Esophagus squamous epithelium (tissue), 5 donors: ENCODE results near the gene IL16. TPM values are rescaled to one million over a fixed set of nuclear protein-coding genes. Genes with fewer than 3 reads are reported as not detected.

Source experiments
- DNase-seq: peaks from one replicate; lab custom pipeline; 2025; lab: John Stamatoyannopoulos, UW
- H3K27ac ChIP-seq, 4 donors: fragments of 200-600 bp; sonication (generic); one replicate each; pipeline ENCODE4 v1.5.1; 2016 to 2019; ENCODE audit warnings: mild to moderate bottlenecking in 1 of 4
- H3K27me3 ChIP-seq, 4 donors: fragments of 200-600 bp; sonication (generic); 1 replicate in 3 of 4; 2 replicates in 1 of 4; pipeline versions ENCODE4 v1.5.1 to v1.6.0; 2017 to 2021; ENCODE audit warnings: antibody characterized with exemption in 1 of 4
- H3K36me3 ChIP-seq, 3 donors: fragments of 200-600 bp; sonication (generic); one replicate each; pipeline ENCODE4 v1.5.1; 2016 to 2019
- H3K4me1 ChIP-seq, 3 donors: fragments of 200-600 bp; sonication (generic); one replicate each; pipeline ENCODE4 v1.5.1; 2017 to 2019
- H3K4me3 ChIP-seq, 4 donors: fragments of 200-600 bp; sonication (generic); 1 replicate in 3 of 4; 2 replicates in 1 of 4; pipeline ENCODE4 v1.5.1; 2016 to 2019; ENCODE audit warnings: mild to moderate bottlenecking in 2 of 4, moderate library complexity in 1 of 4
- H3K9me3 ChIP-seq, 3 donors: fragments of 200-600 bp; sonication (generic); one replicate each; pipeline ENCODE4 v1.5.1; 2016 to 2019
- POLR2A ChIP-seq, 4 donors: fragments of 450-650 bp; IDR thresholded peaks; one replicate each; pipeline ENCODE4 v1.6.1; 2017; ENCODE audit warnings: antibody characterized with exemption in 4 of 4, mild to moderate bottlenecking in 4 of 4, moderate library complexity in 3 of 4
- WGBS, 2 donors: methylation state at CpG; one replicate each; pipeline ENCODE4 v1.1.5; 2018; 5-methylcytosine and 5-hydroxymethylcytosine counted together
- intact Hi-C: fragments of 100-400 bp; cut with DNase I; formaldehyde crosslinking; loops from one replicate; pipeline ENCODE4 v1.15.0; 2022
- total RNA-seq, 4 donors: library from RNA; depleted of rRNA; stranded (reverse); fragments of >200 nt; gene quantifications; one replicate each; pipeline ENCODE4 v1.1.0, GENCODE V29; 2016
- TF ChIP-seq, protein P1 (sequence below), 6 experiments: fragments of 450-650 bp in 4 of 6; fragments of 200-600 bp in 2 of 6; sonication (generic) in 2 of 6; IDR thresholded peaks; one replicate each; pipeline ENCODE4 v1.5.1; 2016 to 2019; ENCODE audit warnings: antibody characterized with exemption in 6 of 6, mild to moderate bottlenecking in 4 of 6, moderate library complexity in 4 of 6
- donor health status: DM: yes; HTN: yes; CAD: no.

The IL16 gene
- total RNA-seq, 4 donors from 2014 or later = 2.3 to 20.0 (median 4.6) TPM

GRCh38 chr15:81279621-81280485 lies 83.2 kb downstream of the IL16 start:
- Histone ChIP-seq H3K36me3 (no peaks in the 10 kb centered on the region), H3K27ac (peak overlapping the region in 3 of 4 donors; percentile 32 to 67 (median 55)), H3K9me3 (peaks cover 0 to 6% (median 0%) of the 10 kb centered on the region in 3 donors), H3K27me3 (no peaks in the 10 kb centered on the region), H3K4me1 (peaks cover 0 to 44% (median under 1%) of the 10 kb centered on the region in 3 donors), H3K4me3 (no peak overlapping the region)
- DNase-seq = no peak
- 73 to 81% methylated on average over 5 to 9 of the region's 12 CpGs for whole genome bisulfite sequencing, 2 donors
- intact Hi-C loops = no loop called here
- TF ChIP-seq POLR2A (IDR thresholded peaks at IDR 0.05) = no peak
- TF ChIP-seq, protein P1, sequence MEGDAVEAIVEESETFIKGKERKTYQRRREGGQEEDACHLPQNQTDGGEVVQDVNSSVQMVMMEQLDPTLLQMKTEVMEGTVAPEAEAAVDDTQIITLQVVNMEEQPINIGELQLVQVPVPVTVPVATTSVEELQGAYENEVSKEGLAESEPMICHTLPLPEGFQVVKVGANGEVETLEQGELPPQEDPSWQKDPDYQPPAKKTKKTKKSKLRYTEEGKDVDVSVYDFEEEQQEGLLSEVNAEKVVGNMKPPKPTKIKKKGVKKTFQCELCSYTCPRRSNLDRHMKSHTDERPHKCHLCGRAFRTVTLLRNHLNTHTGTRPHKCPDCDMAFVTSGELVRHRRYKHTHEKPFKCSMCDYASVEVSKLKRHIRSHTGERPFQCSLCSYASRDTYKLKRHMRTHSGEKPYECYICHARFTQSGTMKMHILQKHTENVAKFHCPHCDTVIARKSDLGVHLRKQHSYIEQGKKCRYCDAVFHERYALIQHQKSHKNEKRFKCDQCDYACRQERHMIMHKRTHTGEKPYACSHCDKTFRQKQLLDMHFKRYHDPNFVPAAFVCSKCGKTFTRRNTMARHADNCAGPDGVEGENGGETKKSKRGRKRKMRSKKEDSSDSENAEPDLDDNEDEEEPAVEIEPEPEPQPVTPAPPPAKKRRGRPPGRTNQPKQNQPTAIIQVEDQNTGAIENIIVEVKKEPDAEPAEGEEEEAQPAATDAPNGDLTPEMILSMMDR (IDR thresholded peaks at IDR 0.05) = no peak

DNA sequence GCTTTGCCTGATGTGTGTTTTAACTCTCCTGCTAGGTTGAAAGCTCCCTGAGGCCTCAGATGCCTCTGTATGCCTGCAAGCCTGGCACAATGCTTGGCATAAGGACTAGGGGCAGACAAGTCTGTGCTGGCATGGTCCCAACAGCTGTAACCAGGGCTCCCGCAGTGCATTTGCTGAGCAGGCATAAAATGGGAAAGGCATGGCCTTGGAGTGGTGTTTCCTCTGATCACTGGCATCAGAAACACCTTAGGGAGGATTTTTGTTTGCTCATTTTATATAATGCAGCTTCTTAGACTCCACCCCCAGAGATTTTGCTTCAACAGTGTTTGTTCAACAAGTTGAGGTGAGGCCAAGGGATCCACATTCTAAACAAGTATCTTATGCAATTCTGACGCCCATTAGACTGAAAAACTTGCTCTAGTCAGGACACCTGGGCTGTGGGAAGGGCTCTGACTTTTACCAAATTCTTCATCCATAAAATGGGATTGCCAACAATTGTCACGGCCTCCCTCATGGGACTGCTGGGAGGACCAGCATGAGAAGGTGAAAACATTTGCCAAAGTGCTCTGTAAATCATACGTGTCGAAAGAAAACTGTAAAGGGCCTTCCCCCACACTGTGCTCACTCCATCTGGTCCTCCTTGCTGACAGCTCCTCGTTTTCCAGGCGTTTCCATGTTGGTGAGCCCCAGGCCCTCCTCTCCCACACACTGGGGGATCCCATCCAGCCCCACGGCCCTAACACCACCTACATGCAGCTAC lies 84.2 kb downstream of the IL16 start:
- TF ChIP-seq POLR2A (IDR thresholded peaks at IDR 0.05) = no peak
- TF ChIP-seq, protein P1 (IDR thresholded peaks at IDR 0.05) = no peak
- Histone ChIP-seq H3K27me3 (no peaks in the 10 kb centered on the region), H3K9me3 (peaks cover 0 to 6% (median 0%) of the 10 kb centered on the region in 3 donors), H3K36me3 (no peaks in the 10 kb centered on the region), H3K4me1 (peaks cover 0 to 36% (median 0%) of the 10 kb centered on the region in 3 donors), H3K27ac (peak overlapping the region in 3 of 4 donors; percentile 32 to 67 (median 55)), H3K4me3 (no peak overlapping the region)
- whole genome bisulfite sequencing, 2 donors = 65 to 77% methylated on average over 8 of the region's 8 CpGs
- intact Hi-C loops = no loop called here
- DNase-seq = no peak

DNA sequence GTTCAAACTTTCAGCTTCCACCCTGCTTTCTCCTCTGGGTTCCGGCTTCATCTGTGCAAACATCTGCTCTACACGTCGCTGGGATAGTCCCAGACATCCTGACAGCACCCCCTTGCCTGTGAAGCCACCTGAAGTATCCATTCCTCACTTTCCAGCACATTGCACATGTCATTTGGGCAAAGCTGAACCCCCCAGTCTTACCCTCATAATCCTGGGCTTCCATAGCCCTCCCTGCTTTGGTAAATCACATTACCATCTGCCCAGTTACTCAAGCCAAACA lies 84.7 kb downstream of the IL16 start:
- intact Hi-C loops = no loop called here
- Histone ChIP-seq H3K36me3 (no peaks in the 10 kb centered on the region), H3K4me3 (no peak overlapping the region), H3K27me3 (no peaks in the 10 kb centered on the region), H3K27ac (peak overlapping the region in 3 of 4 donors; percentile 32 to 67 (median 55)), H3K4me1 (peaks cover 0 to 42% (median 0%) of the 10 kb centered on the region in 3 donors), H3K9me3 (peaks cover 0 to 6% (median 0%) of the 10 kb centered on the region in 3 donors)
- DNase-seq = no peak
- 92 to 100% methylated on average over 3 of the region's 3 CpGs for WGBS, 2 donors
- TF ChIP-seq POLR2A (IDR thresholded peaks at IDR 0.05) = no peak
- TF ChIP-seq, protein P1 (IDR thresholded peaks at IDR 0.05) = no peak

GRCh38 chr15:81281766-81282605 lies 85.3 kb downstream of the IL16 start:
- peak overlapping the region in 3 of 4 donors; percentile 32 to 67 (median 55) for H3K27ac ChIP-seq
- H3K4me1 ChIP-seq = peaks cover 0 to 42% (median 0%) of the 10 kb centered on the region in 3 donors
- no peak for TF ChIP-seq POLR2A (IDR thresholded peaks at IDR 0.05)
- TF ChIP-seq, protein P1 (IDR thresholded peaks at IDR 0.05) = no peak
- no peaks in the 10 kb centered on the region for H3K27me3 ChIP-seq
- intact Hi-C loops = no loop called here
- peaks cover 0 to 4% (median 0%) of the 10 kb centered on the region in 3 donors for H3K36me3 ChIP-seq
- WGBS, 2 donors = 82 to 91% methylated on average over 12 of the region's 12 CpGs
- no peak for DNase-seq
- H3K4me3 ChIP-seq = no peak overlapping the region
- peaks cover 0 to 4% (median 0%) of the 10 kb centered on the region in 3 donors for H3K9me3 ChIP-seq
